Calu3 (cell line): Measurements from ENCODE around the gene TMEM52. TPM values are rescaled to one million over a fixed set of nuclear protein-coding genes. Genes with fewer than 3 reads are reported as not detected.

Source experiments
- BruUV-seq: library from RNA; stranded (reverse); fragments of 400-500 nt; replicated peaks from 2 replicates; lab custom pipeline; 2021; lab: Mats Ljungman, UMichigan
- CTCF ChIA-PET: fragments of 300-600 bp; sonication (Branson Sonifier 250); formaldehyde crosslinking; loops from one replicate; lab custom pipeline; 2022; ENCODE audit warnings: antibody characterized with exemption; lab: Charles Lee
- DNase-seq: peaks from one replicate; pipeline ENCODE4 v3.0.0; 2022
- H3K27ac Mint-ChIP-seq: one replicate; pipeline ENCODE4 v1.8.0; 2022; ENCODE audit warnings: mixed read lengths; ENCODE audit not compliant: unreplicated experiment
- H3K27me3 Mint-ChIP-seq: one replicate; pipeline ENCODE4 v1.8.0; 2022; ENCODE audit warnings: mixed read lengths; ENCODE audit not compliant: unreplicated experiment
- H3K36me3 Mint-ChIP-seq: one replicate; pipeline ENCODE4 v1.8.0; 2022; ENCODE audit warnings: mild to moderate bottlenecking, moderate library complexity, mixed read lengths; ENCODE audit not compliant: insufficient read depth, unreplicated experiment
- H3K4me1 Mint-ChIP-seq: one replicate; pipeline ENCODE4 v1.8.0; 2022; ENCODE audit warnings: mild to moderate bottlenecking, low read depth, mixed read lengths; ENCODE audit not compliant: unreplicated experiment
- H3K4me3 Mint-ChIP-seq: one replicate; pipeline ENCODE4 v1.8.0; 2022; ENCODE audit warnings: mild to moderate bottlenecking, low read depth, moderate library complexity, mixed read lengths; ENCODE audit not compliant: unreplicated experiment
- H3K9me3 Mint-ChIP-seq: one replicate; pipeline ENCODE4 v1.8.0; 2022; ENCODE audit warnings: low read depth, mixed read lengths; ENCODE audit not compliant: unreplicated experiment
- CTCF ChIP-seq: fragments of 200-600 bp; IDR thresholded peaks from one replicate; pipeline ENCODE4 v1.8.0; 2022; ENCODE audit warnings: antibody characterized with exemption; ENCODE audit not compliant: unreplicated experiment
- intact Hi-C: fragments of 100-400 bp; cut with micrococcal nuclease; formaldehyde crosslinking; loops from one replicate; pipeline ENCODE4 v1.10.0; 2022; ENCODE audit not compliant: unreplicated experiment
- total RNA-seq: library from RNA; stranded (reverse); gene quantifications from 2 replicates; pipeline ENCODE4 v1.2.3, GENCODE V29; 2022

Gene TMEM52
- total RNA-seq, 1 experiment from 2014 or later, result 1.1 TPM

DNA sequence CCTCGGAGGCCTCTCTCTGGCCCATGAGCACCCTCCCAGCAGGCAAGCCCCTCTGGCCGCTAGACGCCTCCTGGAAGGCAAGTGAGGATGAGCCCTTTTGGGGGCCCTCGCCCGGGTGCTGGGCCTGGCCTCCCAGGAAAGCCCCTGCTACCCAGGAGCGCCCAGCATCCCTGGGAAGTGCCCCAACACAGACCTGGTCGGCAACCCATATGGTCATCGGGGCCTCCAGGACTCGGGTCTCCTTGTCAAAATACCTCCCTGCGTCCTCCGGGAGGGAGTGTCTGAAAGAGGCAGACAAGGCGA is 21.0 kb upstream of the TMEM52 start:
- Mint-ChIP-seq H3K27ac (no peak overlapping the region), H3K4me3 (no peak overlapping the region), H3K9me3 (no peaks in the 10 kb centered on the region), H3K36me3 (no peaks in the 10 kb centered on the region), H3K27me3 (peaks cover 26% of the 10 kb centered on the region), H3K4me1 (no peaks in the 10 kb centered on the region)
- CTCF ChIA-PET, result no interaction called here
- TF ChIP-seq CTCF, result no peak
- no peak for DNase-seq
- no TSS peak for BruUV-seq
- intact Hi-C loops, result no loop called here

DNA sequence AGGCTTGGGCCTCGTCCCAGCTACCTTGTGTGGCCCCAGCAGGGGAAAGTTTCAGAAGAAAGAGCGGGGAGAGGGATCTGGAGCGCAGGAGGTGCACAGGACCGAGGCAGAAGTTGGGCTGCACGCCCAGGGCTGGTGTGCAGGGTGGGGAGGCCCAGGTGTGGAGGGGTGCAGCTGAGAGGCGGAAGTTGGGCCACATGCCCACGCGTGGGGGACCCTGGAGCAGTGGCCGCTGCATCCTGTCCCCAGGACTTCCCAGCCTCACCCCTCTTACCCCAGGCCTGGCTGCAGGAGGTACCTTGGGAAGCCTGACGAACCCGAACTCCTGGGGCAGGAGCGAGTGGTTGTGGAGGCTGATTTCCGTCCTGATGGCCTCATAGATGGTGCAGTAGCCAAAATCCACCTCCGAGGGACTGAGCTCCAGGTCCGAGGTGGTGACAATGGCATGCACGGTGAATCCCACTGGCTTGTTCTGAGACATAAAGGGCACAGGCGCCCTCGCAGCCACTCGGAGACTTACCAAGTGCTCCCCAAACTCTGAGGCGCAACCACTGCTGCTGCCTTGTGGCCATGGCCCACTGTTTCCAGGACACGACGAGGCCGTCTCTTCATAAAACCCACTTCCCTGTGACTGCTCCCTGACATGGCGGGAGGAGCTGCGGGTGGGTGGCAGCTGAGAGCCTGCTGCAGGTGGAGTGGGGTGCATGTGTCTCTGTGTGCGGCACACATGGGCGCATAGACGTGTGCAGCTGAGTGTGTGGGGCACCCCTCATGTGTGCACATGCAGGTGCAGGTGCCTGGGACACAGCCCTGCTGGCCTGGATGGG is 20.4 kb upstream of the TMEM52 start:
- BruUV-seq, result no TSS peak
- Mint-ChIP-seq H3K4me1 (no peaks in the 10 kb centered on the region), H3K4me3 (no peak overlapping the region), H3K36me3 (no peaks in the 10 kb centered on the region), H3K27me3 (peaks cover 32% of the 10 kb centered on the region), H3K9me3 (no peaks in the 10 kb centered on the region), H3K27ac (no peak overlapping the region)
- no peak for TF ChIP-seq CTCF
- intact Hi-C loops, result no loop called here
- CTCF ChIA-PET, result no interaction called here
- no peak for DNase-seq

DNA sequence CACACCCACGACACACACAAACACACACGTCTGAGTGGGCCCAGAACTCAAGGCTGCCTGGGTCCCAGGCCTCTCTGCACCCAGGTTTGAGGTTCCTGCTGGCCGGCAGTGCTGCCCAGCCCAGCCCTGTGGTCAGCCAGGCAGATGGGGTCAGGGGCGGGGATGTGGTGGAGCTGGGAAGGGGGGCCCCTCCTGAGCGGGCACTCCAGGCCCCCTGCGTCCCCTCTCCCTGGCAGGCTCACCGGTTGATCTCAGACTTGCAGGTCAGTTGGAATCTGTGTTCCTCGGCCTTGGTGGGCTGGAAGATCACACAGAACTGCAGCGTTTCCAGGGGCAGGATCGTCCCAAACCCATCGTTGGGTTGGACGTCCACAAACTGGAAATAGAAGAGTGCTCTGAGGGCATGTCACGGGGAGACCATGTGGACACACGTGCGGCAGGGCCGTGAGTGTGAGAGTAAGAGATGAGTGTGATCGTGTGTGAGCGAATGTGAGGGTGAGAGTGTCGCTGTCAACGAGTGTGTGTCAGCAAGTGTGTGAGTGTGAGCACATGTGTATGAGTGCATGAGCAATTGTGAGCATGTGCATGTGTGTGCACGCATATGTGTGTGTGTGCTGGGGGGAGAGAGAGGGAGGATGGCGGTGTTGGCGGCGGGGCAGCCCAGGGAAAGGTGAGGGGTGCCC is 19.7 kb upstream of the TMEM52 start:
- no peak for DNase-seq
- Mint-ChIP-seq H3K9me3 (peaks cover 4% of the 10 kb centered on the region), H3K4me3 (no peak overlapping the region), H3K36me3 (no peaks in the 10 kb centered on the region), H3K4me1 (no peaks in the 10 kb centered on the region), H3K27me3 (peaks cover 24% of the 10 kb centered on the region), H3K27ac (no peak overlapping the region)
- CTCF ChIA-PET, result no interaction called here
- BruUV-seq, result no TSS peak
- intact Hi-C loops, result no loop called here
- no peak for TF ChIP-seq CTCF

DNA sequence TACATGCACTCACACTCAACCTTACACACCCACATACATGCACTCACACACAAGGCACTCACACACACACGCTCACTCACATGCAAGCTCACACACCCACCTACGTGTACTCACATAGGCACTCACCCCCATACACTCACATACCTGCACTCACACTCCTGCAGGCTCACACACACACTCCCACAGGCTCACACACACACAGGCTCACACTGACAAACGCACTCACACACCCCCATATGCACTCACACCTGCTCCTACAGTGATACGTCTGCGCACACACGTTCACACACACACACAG is 19.1 kb upstream of the TMEM52 start:
- peaks cover 4% of the 10 kb centered on the region for H3K9me3 Mint-ChIP-seq
- BruUV-seq, result no TSS peak
- CTCF ChIA-PET, result interaction anchor here (0.6 kb wide), 1 partner anchor 15 kb away, joined by 4 read pairs; no protein-coding TSS in a partner anchor
- intact Hi-C loops, result no loop called here
- H3K4me1 Mint-ChIP-seq, result no peaks in the 10 kb centered on the region
- H3K27ac Mint-ChIP-seq, result no peak overlapping the region
- no peak for TF ChIP-seq CTCF
- H3K36me3 Mint-ChIP-seq, result no peaks in the 10 kb centered on the region
- DNase-seq, result no peak
- no peak overlapping the region for H3K4me3 Mint-ChIP-seq
- H3K27me3 Mint-ChIP-seq, result peaks cover 19% of the 10 kb centered on the region
